ENCODE measurements around the gene RHCG. TPM values are rescaled to one million over a fixed set of nuclear protein-coding genes. Genes with fewer than 3 reads are reported as not detected.

Gene RHCG
- total RNA-seq, result not detected

DNA sequence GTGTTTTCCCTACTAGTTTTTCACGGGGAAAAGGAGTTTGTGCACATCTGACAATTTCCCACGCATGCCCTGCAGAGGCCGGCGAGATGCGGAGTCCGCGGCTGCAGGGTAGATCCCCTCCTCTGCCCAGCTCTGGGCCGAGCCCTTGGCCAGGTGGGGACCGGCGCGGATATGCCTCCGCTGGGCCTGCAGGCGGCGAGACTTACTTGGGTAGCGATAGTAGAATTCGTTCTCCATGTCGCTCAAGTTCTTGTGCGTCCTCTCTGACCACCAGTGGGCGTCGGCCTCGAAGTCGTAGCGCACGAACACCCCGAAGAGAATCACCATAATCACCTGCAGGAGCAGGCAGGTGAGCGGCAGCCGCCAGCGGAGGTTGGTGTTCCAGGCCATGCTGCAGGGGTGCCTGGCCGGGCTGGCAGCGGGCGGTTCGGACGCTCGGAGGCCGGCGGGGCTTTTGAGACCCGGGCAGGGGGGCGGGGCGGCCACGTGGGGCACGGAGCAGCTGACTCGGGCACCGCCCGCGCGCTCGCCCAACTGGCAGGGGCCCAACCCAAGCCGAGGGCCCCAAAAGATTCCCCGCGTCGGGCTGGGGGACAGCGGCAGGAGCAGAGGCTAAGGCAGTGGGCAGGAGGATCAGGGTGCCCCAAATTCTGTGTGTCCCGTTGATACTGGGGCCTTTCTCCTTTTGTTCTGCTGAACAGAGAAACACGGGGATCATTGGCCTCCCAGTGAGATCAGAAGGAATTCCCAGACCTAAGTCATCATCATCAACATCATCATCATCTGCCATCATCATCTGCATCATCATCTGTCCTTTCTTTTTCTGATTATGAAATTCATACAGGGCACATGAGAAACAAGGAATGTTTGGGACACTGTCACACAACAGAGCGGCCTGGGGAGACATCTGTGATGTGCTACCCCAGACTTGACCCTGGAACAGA lies at the start of gene RHCG:
Gene RHCG, minus strand, starts transcription at position 429 of the 944 bp plus-strand sequence. Its CDS starts 39 bp downstream, at position 390.
- no peak for ATAC-seq (ENCODE audit: low read depth)
- no peaks in the 10 kb centered on the region for H3K9me3 Mint-ChIP-seq
- peaks cover 9% of the 10 kb centered on the region for H3K4me1 Mint-ChIP-seq
- no peak within 1 kb of the TSS for H3K27ac Mint-ChIP-seq
- H3K36me3 Mint-ChIP-seq, result no peaks in the 10 kb centered on the region
- H3K27me3 Mint-ChIP-seq, result peaks cover 61% of the 10 kb centered on the region
- peak within 1 kb of the TSS; percentile 20 for H3K4me3 Mint-ChIP-seq
- POLR2A ChIA-PET, result no interaction called here
- no peak for DNase-seq

DNA sequence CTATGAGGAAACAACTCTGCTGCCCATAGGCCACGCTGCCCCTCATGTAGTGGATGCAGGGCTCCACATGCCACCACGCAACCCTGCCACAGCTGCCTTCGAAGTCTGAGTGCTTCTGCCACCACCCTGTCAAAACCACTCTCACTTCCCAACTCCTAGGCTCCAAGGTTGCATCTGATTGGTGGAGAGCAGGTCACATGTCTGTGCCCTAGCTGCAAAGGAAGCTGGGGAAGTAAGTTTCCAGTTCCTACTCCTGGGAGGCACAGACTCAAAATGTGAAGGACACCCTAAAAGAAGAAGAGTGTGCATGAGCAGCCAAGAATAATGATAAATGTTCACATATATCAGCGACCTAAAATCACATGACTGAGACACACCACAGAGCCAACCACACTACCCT lies 47.0 kb upstream of the RHCG start:
- ATAC-seq (ENCODE audit: low read depth) (no peak), DNase-seq (no peak)
- no peak overlapping the region for H3K4me3 Mint-ChIP-seq
- H3K27me3 Mint-ChIP-seq, result peaks cover 14% of the 10 kb centered on the region
- peaks cover 1% of the 10 kb centered on the region for H3K9me3 Mint-ChIP-seq
- POLR2A ChIA-PET, result no interaction called here
- H3K27ac Mint-ChIP-seq, result no peak overlapping the region
- no peaks in the 10 kb centered on the region for H3K36me3 Mint-ChIP-seq
- H3K4me1 Mint-ChIP-seq, result peaks cover 3% of the 10 kb centered on the region

DNA sequence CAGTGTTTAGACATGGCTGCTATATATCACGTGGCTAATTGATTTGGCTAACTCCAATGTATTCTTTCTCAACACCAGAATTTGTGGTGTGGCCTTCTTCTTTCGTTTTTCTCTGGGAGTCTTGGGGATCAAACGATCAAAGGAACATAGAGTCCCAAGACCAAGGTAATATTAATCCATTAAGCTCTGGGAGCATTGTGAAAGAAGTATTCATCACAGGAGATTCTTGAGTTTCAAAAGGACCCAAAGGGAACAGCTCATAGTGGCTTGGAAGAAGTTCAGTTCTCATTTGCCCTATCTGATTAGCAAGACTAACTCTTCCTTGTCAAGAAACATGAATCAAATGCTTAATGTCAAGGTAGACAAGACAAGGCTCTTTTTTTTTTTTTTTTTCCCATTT lies 46.0 kb upstream of the RHCG start:
- no peak for ATAC-seq (ENCODE audit: low read depth)
- DNase-seq, result no peak
- H3K27me3 Mint-ChIP-seq, result peaks cover 14% of the 10 kb centered on the region
- no peaks in the 10 kb centered on the region for H3K36me3 Mint-ChIP-seq
- POLR2A ChIA-PET, result no interaction called here
- H3K9me3 Mint-ChIP-seq, result peaks cover 4% of the 10 kb centered on the region
- no peak overlapping the region for H3K27ac Mint-ChIP-seq
- no peak overlapping the region for H3K4me3 Mint-ChIP-seq
- no peaks in the 10 kb centered on the region for H3K4me1 Mint-ChIP-seq

DNA sequence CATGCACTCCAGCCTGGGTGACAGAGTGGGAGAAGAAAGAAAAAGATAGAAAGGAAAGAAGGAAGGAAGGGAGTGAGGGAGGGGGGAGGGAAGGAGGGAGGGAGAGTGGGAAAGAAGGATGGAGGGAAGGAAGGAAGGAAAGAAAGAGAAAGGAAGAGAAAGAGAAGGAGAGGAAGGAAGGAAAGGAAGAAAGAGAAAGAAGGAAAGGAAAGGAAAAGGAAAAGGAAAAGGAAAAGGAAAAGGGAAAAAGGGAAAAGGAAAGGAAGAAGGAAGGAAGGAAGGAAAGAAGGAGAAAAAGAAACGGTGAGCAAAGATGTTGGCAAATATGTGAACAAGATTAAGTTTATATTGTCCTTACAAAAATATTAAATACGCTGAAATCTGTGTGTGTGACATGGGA lies 42.6 kb upstream of the RHCG start:
- POLR2A ChIA-PET, result no interaction called here
- DNase-seq (no peak), ATAC-seq (ENCODE audit: low read depth) (no peak)
- no peaks in the 10 kb centered on the region for H3K4me1 Mint-ChIP-seq
- no peaks in the 10 kb centered on the region for H3K36me3 Mint-ChIP-seq
- no peak overlapping the region for H3K27ac Mint-ChIP-seq
- no peak overlapping the region for H3K4me3 Mint-ChIP-seq
- H3K9me3 Mint-ChIP-seq, result peaks cover 4% of the 10 kb centered on the region
- peaks cover 8% of the 10 kb centered on the region for H3K27me3 Mint-ChIP-seq

DNA sequence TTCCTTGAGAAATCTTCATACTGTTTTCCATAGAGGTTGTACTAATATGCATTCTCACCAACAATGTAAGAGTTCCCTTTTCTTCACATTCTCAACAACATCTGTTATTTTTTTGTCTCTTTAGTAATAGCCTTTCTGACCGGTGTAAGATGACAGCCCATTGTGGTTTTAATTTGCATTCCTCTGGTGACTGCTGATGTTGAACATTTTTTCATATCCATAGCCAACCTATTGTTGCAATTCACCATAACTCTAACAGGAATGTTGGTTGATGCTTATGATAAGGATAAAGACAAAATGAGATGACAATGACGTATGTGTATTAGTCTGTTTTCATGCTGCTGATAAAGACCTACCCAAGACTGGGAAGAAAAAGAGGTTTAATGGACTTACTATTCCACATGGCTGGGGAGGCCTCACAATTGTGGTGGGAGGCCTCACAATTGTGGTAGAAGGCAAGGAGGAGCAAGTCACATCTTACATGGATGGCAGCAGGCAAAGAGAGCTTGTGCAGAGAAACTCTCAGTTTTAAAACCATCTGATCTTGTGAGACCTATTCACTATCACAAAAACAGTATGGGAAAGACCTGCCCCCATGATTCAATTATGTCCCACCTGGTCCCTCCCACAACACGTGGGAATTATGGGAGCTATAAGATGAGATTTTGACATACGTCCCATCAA lies 37.6 kb upstream of the RHCG start:
- no peak overlapping the region for H3K27ac Mint-ChIP-seq
- DNase-seq (no peak), ATAC-seq (ENCODE audit: low read depth) (no peak)
- peaks cover 6% of the 10 kb centered on the region for H3K9me3 Mint-ChIP-seq
- peaks cover 2% of the 10 kb centered on the region for H3K4me1 Mint-ChIP-seq
- no peaks in the 10 kb centered on the region for H3K36me3 Mint-ChIP-seq
- H3K4me3 Mint-ChIP-seq, result no peak overlapping the region
- POLR2A ChIA-PET, result no interaction called here
- H3K27me3 Mint-ChIP-seq, result peaks cover 2% of the 10 kb centered on the region

DNA sequence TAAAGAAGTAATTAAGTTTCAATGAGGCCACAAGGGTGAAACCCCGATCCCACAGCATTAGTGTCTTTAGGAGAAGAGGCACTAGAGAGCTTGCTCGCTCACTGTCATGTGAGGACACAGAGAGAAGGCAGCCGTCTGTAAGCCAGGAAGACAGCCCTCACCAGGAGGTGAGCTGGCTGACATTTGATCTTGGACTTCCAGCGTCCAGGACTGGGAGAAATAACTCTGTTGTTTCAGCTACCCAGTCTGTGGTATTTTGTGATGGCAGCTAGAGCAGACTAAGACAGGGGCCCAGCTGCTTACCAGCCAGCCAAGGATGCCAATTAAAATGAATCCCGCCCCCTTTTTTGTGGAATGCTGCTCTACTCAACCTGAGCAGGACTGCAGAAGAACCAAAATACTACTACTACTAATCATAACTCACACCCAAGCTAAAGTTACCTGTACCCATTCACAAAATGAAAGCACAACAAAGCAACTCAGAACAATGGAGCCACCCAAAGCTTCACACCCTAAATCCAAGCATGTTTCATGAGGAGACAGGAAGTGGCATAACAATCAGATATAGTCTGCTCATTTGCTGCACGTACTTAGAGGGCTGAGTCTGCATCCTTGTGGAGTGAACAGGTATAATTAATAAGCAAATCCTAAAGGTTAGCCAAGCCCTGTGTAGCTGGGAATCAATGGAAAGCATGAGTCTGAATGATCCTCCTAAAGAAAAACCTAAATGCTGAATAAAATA lies 35.6 kb upstream of the RHCG start:
- DNase-seq (no peak), ATAC-seq (ENCODE audit: low read depth) (no peak)
- no peak overlapping the region for H3K4me3 Mint-ChIP-seq
- peaks cover 4% of the 10 kb centered on the region for H3K27me3 Mint-ChIP-seq
- no peak overlapping the region for H3K27ac Mint-ChIP-seq
- H3K4me1 Mint-ChIP-seq, result peaks cover 2% of the 10 kb centered on the region
- no peaks in the 10 kb centered on the region for H3K36me3 Mint-ChIP-seq
- POLR2A ChIA-PET, result no interaction called here
- peaks cover 2% of the 10 kb centered on the region for H3K9me3 Mint-ChIP-seq

DNA sequence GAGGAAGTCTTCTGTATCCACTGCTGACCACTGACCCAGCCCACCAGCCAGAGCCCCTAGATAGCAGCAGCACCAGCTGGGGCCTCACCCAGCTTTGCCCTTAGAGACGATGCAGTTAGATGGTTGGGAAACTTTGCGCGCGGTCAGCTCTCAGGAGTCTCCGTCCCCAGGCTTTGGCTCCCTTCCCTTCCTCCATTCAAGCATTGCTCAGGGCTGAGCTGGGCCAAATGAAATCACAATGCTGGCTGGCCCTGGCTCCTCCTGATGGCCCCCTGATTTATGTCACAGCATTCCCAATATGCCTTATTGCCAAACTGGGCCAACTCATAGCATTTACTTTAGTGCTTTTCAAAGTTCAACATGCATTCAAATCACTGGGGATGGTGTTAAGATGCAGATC lies 34.6 kb upstream of the RHCG start:
- H3K36me3 Mint-ChIP-seq, result no peaks in the 10 kb centered on the region
- peaks cover 2% of the 10 kb centered on the region for H3K4me1 Mint-ChIP-seq
- POLR2A ChIA-PET, result no interaction called here
- DNase-seq, result no peak
- no peak overlapping the region for H3K27ac Mint-ChIP-seq
- ATAC-seq (ENCODE audit: low read depth), result no peak
- peaks cover 2% of the 10 kb centered on the region for H3K9me3 Mint-ChIP-seq
- H3K27me3 Mint-ChIP-seq, result peaks cover 3% of the 10 kb centered on the region
- no peak overlapping the region for H3K4me3 Mint-ChIP-seq

DNA sequence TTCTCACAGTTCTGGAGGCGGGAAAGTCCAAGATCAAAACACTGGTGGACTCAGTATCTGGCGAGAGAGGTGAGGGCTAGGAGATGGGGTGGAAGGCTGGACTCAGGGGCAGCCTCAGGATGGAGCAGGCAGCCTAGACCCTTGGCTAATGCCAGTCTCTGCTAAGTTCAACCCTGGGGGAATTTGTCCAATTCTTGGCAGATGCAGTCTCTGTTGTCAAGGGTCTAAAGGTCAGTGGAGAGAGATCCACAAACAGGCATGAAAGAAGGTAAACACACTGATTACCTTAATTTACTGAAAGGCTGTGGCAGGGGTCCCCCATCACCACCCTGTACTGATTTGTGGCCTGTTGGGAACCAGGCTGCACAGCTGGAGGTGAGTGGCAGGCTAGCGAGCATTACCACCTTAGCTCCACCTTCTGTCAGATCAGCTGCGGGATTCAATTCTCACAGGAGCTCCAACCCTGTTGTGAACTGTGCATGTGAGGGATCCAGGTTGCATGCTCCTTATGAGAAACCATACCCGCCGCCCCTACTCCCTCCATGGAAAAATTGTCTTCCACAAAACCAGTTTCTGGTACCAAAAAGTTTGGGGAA lies 32.5 kb upstream of the RHCG start:
- Mint-ChIP-seq H3K4me3 (no peak overlapping the region), H3K9me3 (peaks cover 2% of the 10 kb centered on the region), H3K27ac (no peak overlapping the region), H3K4me1 (peaks cover 2% of the 10 kb centered on the region), H3K27me3 (peaks cover 6% of the 10 kb centered on the region), H3K36me3 (no peaks in the 10 kb centered on the region)
- POLR2A ChIA-PET, result no interaction called here
- no peak for DNase-seq
- ATAC-seq (ENCODE audit: low read depth), result no peak

DNA sequence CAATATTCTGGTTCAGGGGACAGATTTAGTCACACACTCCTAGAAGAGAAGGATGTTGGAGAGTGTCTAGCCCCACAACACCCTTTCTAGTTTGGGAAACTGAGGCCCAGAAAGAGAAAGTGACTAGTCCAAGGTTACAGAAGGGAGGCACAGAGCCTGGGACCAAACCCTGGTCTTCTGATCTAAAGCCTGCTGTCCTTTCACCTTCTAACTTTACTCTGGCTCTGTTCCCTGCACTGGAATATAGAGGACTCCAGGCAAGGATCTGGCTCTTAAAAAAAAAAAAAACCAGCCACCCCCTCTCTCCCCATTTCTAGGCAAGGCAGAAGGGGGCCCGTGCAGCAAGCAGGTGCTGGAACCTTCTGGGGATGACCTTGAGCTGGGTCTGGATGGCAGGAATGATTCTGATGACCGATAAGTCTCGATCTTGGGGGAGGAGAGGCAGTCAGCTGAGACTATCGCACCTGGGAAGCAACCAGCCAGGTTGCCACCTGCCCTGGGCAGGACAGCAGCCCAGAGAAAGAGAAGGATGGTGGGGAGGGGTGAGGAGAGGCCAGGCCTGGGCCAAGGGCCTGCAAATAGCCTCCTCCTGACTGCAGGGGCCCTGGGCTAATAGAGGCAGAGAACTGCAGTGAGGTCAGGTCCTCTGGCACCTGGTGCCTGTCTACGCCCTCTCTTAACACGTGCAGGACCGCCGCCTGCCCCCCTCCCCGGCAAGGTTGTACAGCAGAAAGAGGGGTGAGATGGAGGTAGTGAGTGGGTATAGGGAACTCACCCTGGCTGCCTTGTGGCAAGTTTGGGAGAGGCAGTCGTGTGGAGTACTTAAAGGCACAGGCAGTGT lies 30.4 kb upstream of the RHCG start:
- POLR2A ChIA-PET, result no interaction called here

DNA sequence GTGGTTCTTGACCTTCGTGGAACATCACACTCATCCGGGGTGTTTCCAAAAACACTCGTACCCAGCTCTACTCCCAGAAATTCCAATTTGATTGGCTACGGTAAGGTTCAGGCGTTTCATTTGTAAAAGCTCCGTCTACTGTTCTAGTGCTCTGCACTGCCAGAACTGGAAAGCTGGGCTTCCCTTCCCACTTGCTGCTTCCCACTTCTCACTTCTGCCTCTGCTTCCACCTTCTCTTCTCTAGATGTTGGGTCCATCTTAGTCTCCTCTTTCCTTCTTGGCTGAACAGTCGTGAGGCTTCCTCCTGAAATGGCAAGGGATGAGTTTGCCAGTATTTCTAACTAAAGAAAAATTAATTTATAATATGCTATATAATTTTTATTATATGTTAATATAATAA lies 29.8 kb upstream of the RHCG start:
- Mint-ChIP-seq H3K4me3 (no peak overlapping the region), H3K36me3 (no peaks in the 10 kb centered on the region), H3K27ac (no peak overlapping the region), H3K9me3 (no peaks in the 10 kb centered on the region), H3K4me1 (no peaks in the 10 kb centered on the region), H3K27me3 (peaks cover 14% of the 10 kb centered on the region)
- POLR2A ChIA-PET, result no interaction called here
- DNase-seq (no peak), ATAC-seq (ENCODE audit: low read depth) (no peak)

More for the DNA sequence above, 30.4 kb upstream of the RHCG start:
- H3K27me3 Mint-ChIP-seq, result peaks cover 14% of the 10 kb centered on the region
- no peak for DNase-seq
- no peak overlapping the region for H3K4me3 Mint-ChIP-seq
- H3K4me1 Mint-ChIP-seq, result no peaks in the 10 kb centered on the region
- H3K9me3 Mint-ChIP-seq, result no peaks in the 10 kb centered on the region
- no peak overlapping the region for H3K27ac Mint-ChIP-seq
- H3K36me3 Mint-ChIP-seq, result no peaks in the 10 kb centered on the region
- no peak for ATAC-seq (ENCODE audit: low read depth)

DNA sequence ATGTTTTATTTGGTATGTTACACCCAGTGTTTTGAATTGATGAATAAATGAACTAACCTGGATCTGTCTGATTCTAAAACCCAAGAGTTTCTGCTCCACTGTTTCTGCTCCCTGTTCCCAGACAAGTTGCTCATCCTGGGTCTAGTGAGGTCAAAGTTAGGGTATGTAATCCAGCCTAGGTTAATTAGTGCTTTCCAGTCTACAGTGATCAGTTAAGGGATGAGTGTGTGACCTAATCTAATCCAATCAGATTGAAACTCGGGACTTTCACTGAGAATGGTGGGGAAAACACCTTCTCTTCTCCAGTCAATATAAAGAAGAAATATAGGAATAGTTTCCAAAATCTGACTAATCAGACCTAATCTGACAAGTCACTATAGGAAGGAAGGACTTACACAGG lies 27.8 kb upstream of the RHCG start:
- DNase-seq, result no peak
- Mint-ChIP-seq H3K36me3 (no peaks in the 10 kb centered on the region), H3K4me1 (no peaks in the 10 kb centered on the region), H3K9me3 (no peaks in the 10 kb centered on the region), H3K4me3 (no peak overlapping the region), H3K27ac (no peak overlapping the region), H3K27me3 (peaks cover 19% of the 10 kb centered on the region)
- POLR2A ChIA-PET, result no interaction called here
- ATAC-seq (ENCODE audit: low read depth), result no peak

DNA sequence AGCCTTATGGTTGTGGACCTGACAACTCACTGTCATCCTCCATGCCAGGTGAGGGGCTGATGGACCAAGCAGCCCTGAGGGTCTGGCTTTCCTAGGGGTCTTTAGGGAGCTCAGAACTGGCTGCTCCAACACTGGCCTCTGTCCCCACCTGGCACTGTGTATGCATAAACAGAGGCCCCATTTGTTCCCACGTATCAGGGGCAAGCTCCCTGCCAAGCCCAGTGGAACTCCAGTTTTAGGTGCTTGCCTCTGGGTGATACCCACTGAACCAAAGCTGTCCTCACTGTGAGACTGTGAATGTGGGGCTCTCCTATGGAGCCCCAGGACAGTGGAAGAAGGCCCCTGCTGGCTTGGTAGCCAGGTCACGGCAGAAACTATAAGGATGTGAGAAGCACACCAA lies 26.7 kb upstream of the RHCG start:
- Mint-ChIP-seq H3K27ac (no peak overlapping the region), H3K9me3 (no peaks in the 10 kb centered on the region), H3K27me3 (peaks cover 21% of the 10 kb centered on the region), H3K36me3 (no peaks in the 10 kb centered on the region), H3K4me3 (no peak overlapping the region), H3K4me1 (no peaks in the 10 kb centered on the region)
- DNase-seq, result no peak
- ATAC-seq (ENCODE audit: low read depth), result no peak
- POLR2A ChIA-PET, result no interaction called here

DNA sequence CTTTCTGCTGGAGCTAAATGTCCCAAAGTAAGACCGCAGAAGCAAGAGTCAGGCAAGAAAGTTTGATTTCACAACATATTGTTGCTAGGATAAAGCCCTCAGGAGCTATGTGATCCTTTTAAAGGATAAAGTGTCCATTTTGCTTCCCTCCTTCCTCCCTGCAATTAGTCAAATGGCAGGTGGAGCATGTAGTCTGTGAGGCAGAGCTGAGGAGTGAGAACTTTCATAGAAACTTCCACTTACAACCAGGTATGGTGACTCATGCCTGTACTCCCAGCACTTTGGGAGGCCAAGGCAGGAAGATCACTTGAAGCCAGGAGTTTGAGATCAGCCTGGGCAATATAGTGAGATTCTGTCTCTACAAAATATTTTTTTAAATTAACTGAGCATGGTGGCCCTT lies 25.2 kb upstream of the RHCG start:
- ATAC-seq (ENCODE audit: low read depth) (no peak), DNase-seq (no peak)
- peaks cover 26% of the 10 kb centered on the region for H3K27me3 Mint-ChIP-seq
- H3K36me3 Mint-ChIP-seq, result no peaks in the 10 kb centered on the region
- POLR2A ChIA-PET, result no interaction called here
- H3K27ac Mint-ChIP-seq, result no peak overlapping the region
- H3K4me3 Mint-ChIP-seq, result no peak overlapping the region
- no peaks in the 10 kb centered on the region for H3K9me3 Mint-ChIP-seq
- H3K4me1 Mint-ChIP-seq, result no peaks in the 10 kb centered on the region

All from activated naive CD8-positive, alpha-beta T cell treated with anti-CD3 and anti-CD28 coated beads, Interleukin-2, amount 10 ng/mL, durations not matched to agents 7 days and 5 days (primary cell).